DOHH2 (cell line): ENCODE measurements around the gene GPX4.

ENCODE experiments used
- H3F3A ChIP-seq: fragments of 200-600 bp; sonication (generic), shearing (Covaris generic); 2 replicates; pipeline ENCODE4 v1.6.0; 2016; ENCODE audit warnings: antibody characterized with exemption, mild to moderate bottlenecking; ENCODE audit not compliant: control insufficient read depth, insufficient read depth
- H3K27ac ChIP-seq: fragments of 200-600 bp; sonication (generic); 2 replicates; pipeline ENCODE4 v1.5.1; 2014; ENCODE audit warnings: low read depth, mild to moderate bottlenecking, low read length, moderate library complexity
- H3K27me3 ChIP-seq: fragments of 200-600 bp; sonication (generic); 2 replicates; pipeline ENCODE4 v1.6.1; 2014; ENCODE audit warnings: mild to moderate bottlenecking, low read length, mixed read lengths; ENCODE audit not compliant: control insufficient read depth
- H3K36me3 ChIP-seq: fragments of 200-600 bp; sonication (generic); 2 replicates; pipeline ENCODE4 v1.6.1; 2014; ENCODE audit warnings: mild to moderate bottlenecking, low read length, moderate library complexity, mixed read lengths; ENCODE audit not compliant: control insufficient read depth
- H3K4me1 ChIP-seq: fragments of 200-600 bp; sonication (generic); 2 replicates; pipeline ENCODE4 v1.6.1; 2014; ENCODE audit warnings: mild to moderate bottlenecking, low read length, mixed read lengths; ENCODE audit not compliant: control insufficient read depth
- H3K4me2 ChIP-seq: fragments of 200-600 bp; sonication (generic); 2 replicates; pipeline ENCODE4 v1.6.0; 2014; ENCODE audit warnings: mild to moderate bottlenecking, low read length, moderate library complexity
- H3K4me3 ChIP-seq: fragments of 200-600 bp; sonication (generic); 2 replicates; pipeline ENCODE4 v1.5.1; 2014; ENCODE audit warnings: mild to moderate bottlenecking, low read length, mixed read lengths
- H3K79me2 ChIP-seq: fragments of 200-600 bp; sonication (generic); 2 replicates; pipeline ENCODE4 v1.6.1; 2014; ENCODE audit warnings: mild to moderate bottlenecking, low read length, mixed read lengths; ENCODE audit not compliant: control insufficient read depth
- H3K9me2 ChIP-seq: fragments of 200-600 bp; sonication (generic); replicated peaks from 2 replicates; pipeline ENCODE4 v1.6.1; 2014; ENCODE audit warnings: mild to moderate bottlenecking, low read length, mixed read lengths; ENCODE audit not compliant: control insufficient read depth
- H3K9me3 ChIP-seq: fragments of 200-600 bp; sonication (generic); 2 replicates; pipeline ENCODE4 v1.6.1; 2014; ENCODE audit warnings: antibody characterized with exemption, low read length, mixed read lengths; ENCODE audit not compliant: control insufficient read depth, insufficient read depth
- H4K20me1 ChIP-seq: fragments of 200-600 bp; sonication (generic); 2 replicates; pipeline ENCODE4 v1.6.0; 2014; ENCODE audit warnings: low read depth, mild to moderate bottlenecking, antibody characterized with exemption, low read length, moderate library complexity; ENCODE audit not compliant: control insufficient read depth, insufficient read depth
- CTCF ChIP-seq: fragments of 200-600 bp; sonication (generic); IDR thresholded peaks from one replicate; pipeline ENCODE4 v1.5.1; 2014; ENCODE audit warnings: antibody characterized with exemption, mild to moderate bottlenecking, low read depth, low read length; ENCODE audit not compliant: poor library complexity, severe bottlenecking
- EZH2phosphoT487 ChIP-seq: fragments of 200-600 bp; sonication (generic); IDR thresholded peaks from 2 replicates; pipeline ENCODE4 v1.6.1; 2017; ENCODE audit warnings: borderline replicate concordance, mild to moderate bottlenecking, antibody characterized with exemption, low read length, moderate library complexity, mixed read lengths

Gene GPX4

GRCh38 chr19:1070576-1070930 lies 33.2 kb upstream of the GPX4 start:
- H3K4me2 ChIP-seq: no peak overlapping the region
- peaks cover 51% of the 10 kb centered on the region for H3K4me1 ChIP-seq
- no peak overlapping the region for H3K27ac ChIP-seq
- no peaks in the 10 kb centered on the region for H3K9me3 ChIP-seq
- H3F3A ChIP-seq: peaks cover 19% of the 10 kb centered on the region
- no peaks in the 10 kb centered on the region for H3K27me3 ChIP-seq
- H3K79me2 ChIP-seq: peaks cover 65% of the 10 kb centered on the region
- TF ChIP-seq EZH2phosphoT487 (no peak), CTCF (no peak)
- H4K20me1 ChIP-seq: no peaks in the 10 kb centered on the region
- H3K9me2 ChIP-seq: no peaks in the 10 kb centered on the region
- peaks cover 49% of the 10 kb centered on the region for H3K36me3 ChIP-seq
- H3K4me3 ChIP-seq: no peak overlapping the region

GRCh38 chr19:1070931-1071791 lies 32.6 kb upstream of the GPX4 start:
- no peaks in the 10 kb centered on the region for H3K9me3 ChIP-seq
- peaks cover 71% of the 10 kb centered on the region for H3K79me2 ChIP-seq
- H3K36me3 ChIP-seq: peaks cover 55% of the 10 kb centered on the region
- no peak overlapping the region for H3K4me2 ChIP-seq
- TF ChIP-seq CTCF (no peak), EZH2phosphoT487 (no peak)
- no peak overlapping the region for H3K27ac ChIP-seq
- H3K4me1 ChIP-seq: peaks cover 54% of the 10 kb centered on the region
- no peak overlapping the region for H3K4me3 ChIP-seq
- H3K9me2 ChIP-seq: no peaks in the 10 kb centered on the region
- no peaks in the 10 kb centered on the region for H4K20me1 ChIP-seq
- no peaks in the 10 kb centered on the region for H3K27me3 ChIP-seq
- H3F3A ChIP-seq: peaks cover 23% of the 10 kb centered on the region

- no peaks in the 10 kb centered on the region for H3K9me2 ChIP-seq
- H3K4me2 ChIP-seq: no peak overlapping the region
- H3K79me2 ChIP-seq: peaks cover 74% of the 10 kb centered on the region
- H3K9me3 ChIP-seq: no peaks in the 10 kb centered on the region
- peaks cover 30% of the 10 kb centered on the region for H3F3A ChIP-seq
- H4K20me1 ChIP-seq: no peaks in the 10 kb centered on the region
- no peak overlapping the region for H3K27ac ChIP-seq
- no peak for TF ChIP-seq CTCF
- no peak for TF ChIP-seq EZH2phosphoT487
- H3K36me3 ChIP-seq: peaks cover 64% of the 10 kb centered on the region
- no peak overlapping the region for H3K4me3 ChIP-seq
- no peaks in the 10 kb centered on the region for H3K27me3 ChIP-seq
- peaks cover 60% of the 10 kb centered on the region for H3K4me1 ChIP-seq
Observed at GRCh38 chr19:1072371-1073015, 31.3 kb upstream of the GPX4 start.
